ENCODE measurements around the gene FAM168A. TPM values are rescaled to one million over a fixed set of nuclear protein-coding genes. Genes with fewer than 3 reads are reported as not detected.
"Not testable (repeated sequence)": the region's sequence is repeated elsewhere in the genome, so short reads cannot be mapped to it uniquely, and the experiment has no call there.

Gene FAM168A
- total and polyA plus RNA-seq, 2 donors, result 29.0 to 31.4 TPM

GRCh38 chr11:73477518-73477917 is 120.4 kb downstream of the FAM168A start:
- H3K4me3 ChIP-seq (ENCODE audit: low read depth, low read length), result no peak overlapping the region
- no peaks in the 10 kb centered on the region for H3K36me3 ChIP-seq (ENCODE audit: insufficient read depth)
- DNase-seq (ENCODE audit: extremely low spot score), result no peak
- WGBS, result 96% methylated on average over 2 of the region's 2 CpGs
- H3K4me1 ChIP-seq (ENCODE audit: insufficient read depth), result no peaks in the 10 kb centered on the region
- no peak overlapping the region for H3K27ac ChIP-seq (ENCODE audit: low read depth)

GRCh38 chr11:73475549-73476095 is 122.3 kb downstream of the FAM168A start:
- DNase-seq (ENCODE audit: extremely low spot score), result no peak
- no peak overlapping the region for H3K4me3 ChIP-seq (ENCODE audit: low read depth, low read length)

GRCh38 chr11:73473252-73473651 is 124.7 kb downstream of the FAM168A start:
- H3K36me3 ChIP-seq (ENCODE audit: insufficient read depth), result no peaks in the 10 kb centered on the region
- DNase-seq (ENCODE audit: extremely low spot score), result no peak
- no peak overlapping the region for H3K4me3 ChIP-seq (ENCODE audit: low read depth, low read length)
- no peaks in the 10 kb centered on the region for H3K4me1 ChIP-seq (ENCODE audit: insufficient read depth)
- WGBS, result 97% methylated on average over 1 of the region's 1 CpG
- H3K27ac ChIP-seq (ENCODE audit: low read depth), result no peak overlapping the region

More at GRCh38 chr11:73475549-73476095, 122.3 kb downstream of the FAM168A start:
- Histone ChIP-seq H3K4me1 (ENCODE audit: insufficient read depth) (no peaks in the 10 kb centered on the region), H3K27ac (ENCODE audit: low read depth) (no peak overlapping the region), H3K36me3 (ENCODE audit: insufficient read depth) (no peaks in the 10 kb centered on the region)

- H3K4me3 ChIP-seq (ENCODE audit: low read depth, low read length); H3K27ac ChIP-seq (ENCODE audit: low read depth); DNase-seq (ENCODE audit: extremely low spot score); H3K36me3 ChIP-seq (ENCODE audit: insufficient read depth); H3K4me1 ChIP-seq (ENCODE audit: insufficient read depth): not testable (repeated sequence)
- WGBS, result 83% methylated on average over 13 of the region's 13 CpGs
Observed at GRCh38 chr11:73470036-73470612, 127.8 kb downstream of the FAM168A start.

GRCh38 chr11:73469401-73469800 is 128.5 kb downstream of the FAM168A start:
- H3K4me3 ChIP-seq (ENCODE audit: low read depth, low read length), result no peak overlapping the region
- H3K27ac ChIP-seq (ENCODE audit: low read depth), result no peak overlapping the region
- 63% methylated on average over 3 of the region's 3 CpGs for WGBS
- no peak for DNase-seq (ENCODE audit: extremely low spot score)
- no peaks in the 10 kb centered on the region for H3K36me3 ChIP-seq (ENCODE audit: insufficient read depth)
- H3K4me1 ChIP-seq (ENCODE audit: insufficient read depth), result no peaks in the 10 kb centered on the region

- 87% methylated on average over 3 of the region's 3 CpGs for WGBS
- Histone ChIP-seq H3K4me3 (ENCODE audit: low read depth, low read length) (no peak overlapping the region), H3K4me1 (ENCODE audit: insufficient read depth) (no peaks in the 10 kb centered on the region), H3K27ac (ENCODE audit: low read depth) (no peak overlapping the region), H3K36me3 (ENCODE audit: insufficient read depth) (no peaks in the 10 kb centered on the region)
- no peak for DNase-seq (ENCODE audit: extremely low spot score)
Observed at GRCh38 chr11:73468590-73469161, 129.2 kb downstream of the FAM168A start.

GRCh38 chr11:73467505-73467904 is 130.4 kb downstream of the FAM168A start:
- DNase-seq (ENCODE audit: extremely low spot score), result no peak
- no peak overlapping the region for H3K27ac ChIP-seq (ENCODE audit: low read depth)
- 57% methylated on average over 2 of the region's 2 CpGs for WGBS

GRCh38 chr11:73466643-73467042 is 131.3 kb downstream of the FAM168A start:
- no peak for DNase-seq (ENCODE audit: extremely low spot score)
- H3K27ac ChIP-seq (ENCODE audit: low read depth), result no peak overlapping the region
- 83% methylated on average over 1 of the region's 1 CpG for WGBS
- no peaks in the 10 kb centered on the region for H3K36me3 ChIP-seq (ENCODE audit: insufficient read depth)
- no peaks in the 10 kb centered on the region for H3K4me1 ChIP-seq (ENCODE audit: insufficient read depth)
- H3K4me3 ChIP-seq (ENCODE audit: low read depth, low read length), result no peak overlapping the region

More at GRCh38 chr11:73467505-73467904, 130.4 kb downstream of the FAM168A start:
- no peak overlapping the region for H3K4me3 ChIP-seq (ENCODE audit: low read depth, low read length)
- H3K4me1 ChIP-seq (ENCODE audit: insufficient read depth), result no peaks in the 10 kb centered on the region
- no peaks in the 10 kb centered on the region for H3K36me3 ChIP-seq (ENCODE audit: insufficient read depth)

- no peak for DNase-seq (ENCODE audit: extremely low spot score)
- Histone ChIP-seq H3K27ac (ENCODE audit: low read depth) (no peak overlapping the region), H3K36me3 (ENCODE audit: insufficient read depth) (no peaks in the 10 kb centered on the region), H3K4me3 (ENCODE audit: low read depth, low read length) (no peak overlapping the region), H3K4me1 (ENCODE audit: insufficient read depth) (no peaks in the 10 kb centered on the region)
- 60% methylated on average over 1 of the region's 1 CpG for WGBS
Observed at GRCh38 chr11:73465871-73466270, 132.0 kb downstream of the FAM168A start.

- 70% methylated on average over 3 of the region's 3 CpGs for WGBS
- no peaks in the 10 kb centered on the region for H3K36me3 ChIP-seq (ENCODE audit: insufficient read depth)
- H3K4me3 ChIP-seq (ENCODE audit: low read depth, low read length), result no peak overlapping the region
- no peak for DNase-seq (ENCODE audit: extremely low spot score)
- no peak overlapping the region for H3K27ac ChIP-seq (ENCODE audit: low read depth)
- no peaks in the 10 kb centered on the region for H3K4me1 ChIP-seq (ENCODE audit: insufficient read depth)
Observed at GRCh38 chr11:73465023-73465675, 132.8 kb downstream of the FAM168A start.

GRCh38 chr11:73464347-73464746 is 133.6 kb downstream of the FAM168A start:
- WGBS, result 77% methylated on average over 2 of the region's 2 CpGs
- Histone ChIP-seq H3K27ac (ENCODE audit: low read depth) (no peak overlapping the region), H3K4me3 (ENCODE audit: low read depth, low read length) (no peak overlapping the region), H3K4me1 (ENCODE audit: insufficient read depth) (no peaks in the 10 kb centered on the region), H3K36me3 (ENCODE audit: insufficient read depth) (no peaks in the 10 kb centered on the region)
- no peak for DNase-seq (ENCODE audit: extremely low spot score)

GRCh38 chr11:73463359-73463758 is 134.6 kb downstream of the FAM168A start:
- Histone ChIP-seq H3K4me3 (ENCODE audit: low read depth, low read length) (no peak overlapping the region), H3K4me1 (ENCODE audit: insufficient read depth) (no peaks in the 10 kb centered on the region), H3K36me3 (ENCODE audit: insufficient read depth) (no peaks in the 10 kb centered on the region), H3K27ac (ENCODE audit: low read depth) (no peak overlapping the region)
- no peak for DNase-seq (ENCODE audit: extremely low spot score)
- 73% methylated on average over 2 of the region's 2 CpGs for WGBS

GRCh38 chr11:73461964-73462363 is 135.9 kb downstream of the FAM168A start:
- Histone ChIP-seq H3K4me3 (ENCODE audit: low read depth, low read length) (no peak overlapping the region), H3K36me3 (ENCODE audit: insufficient read depth) (no peaks in the 10 kb centered on the region), H3K27ac (ENCODE audit: low read depth) (no peak overlapping the region), H3K4me1 (ENCODE audit: insufficient read depth) (no peaks in the 10 kb centered on the region)
- no peak for DNase-seq (ENCODE audit: extremely low spot score)
- WGBS, result 65% methylated on average over 3 of the region's 3 CpGs

GRCh38 chr11:73461335-73461840 is 136.5 kb downstream of the FAM168A start:
- H3K4me1 ChIP-seq (ENCODE audit: insufficient read depth), result no peaks in the 10 kb centered on the region
- H3K36me3 ChIP-seq (ENCODE audit: insufficient read depth), result no peaks in the 10 kb centered on the region
- H3K4me3 ChIP-seq (ENCODE audit: low read depth, low read length), result no peak overlapping the region
- no peak for DNase-seq (ENCODE audit: extremely low spot score)
- no peak overlapping the region for H3K27ac ChIP-seq (ENCODE audit: low read depth)
- WGBS, result 52% methylated on average over 2 of the region's 2 CpGs

Measured in urinary bladder (tissue), 4 donors.